Esophagus (tissue), 2 donors: ENCODE data around the gene RBM8A. TPM values are rescaled to one million over a fixed set of nuclear protein-coding genes. Genes with fewer than 3 reads are reported as not detected.

Experiments used
- H3K27ac ChIP-seq, 2 donors: one replicate each; pipeline ENCODE4 v1.5.1; 2013; ENCODE audit warnings: low read depth in 2 of 2, mild to moderate bottlenecking in 2 of 2, inconsistent platforms in 1 of 2, low read length in 1 of 2, moderate library complexity in 1 of 2
- H3K27me3 ChIP-seq, 2 donors: one replicate each; pipeline ENCODE4 v1.6.1; 2013; ENCODE audit warnings: low read length in 2 of 2, control low read depth in 1 of 2, mild to moderate bottlenecking in 1 of 2; ENCODE audit not compliant: insufficient read depth in 2 of 2, control insufficient read depth in 1 of 2
- H3K36me3 ChIP-seq, 2 donors: one replicate each; pipeline ENCODE4 v1.6.1; 2013; ENCODE audit warnings: low read length in 1 of 2; ENCODE audit not compliant: control insufficient read depth in 2 of 2, insufficient read depth in 2 of 2
- H3K4me1 ChIP-seq, 2 donors: one replicate each; pipeline ENCODE4 v1.6.1; 2013; ENCODE audit warnings: low read length in 1 of 2; ENCODE audit not compliant: control insufficient read depth in 2 of 2, insufficient read depth in 2 of 2
- H3K4me3 ChIP-seq, 2 donors: one replicate each; pipeline ENCODE4 v1.5.1; 2013; ENCODE audit warnings: low read length in 2 of 2, mild to moderate bottlenecking in 2 of 2, low read depth in 1 of 2, moderate library complexity in 1 of 2
- H3K9me3 ChIP-seq, 2 donors: one replicate each; pipeline ENCODE4 v1.6.1; 2013; ENCODE audit warnings: mild to moderate bottlenecking in 2 of 2, low read depth in 1 of 2, low read length in 1 of 2, moderate library complexity in 1 of 2; ENCODE audit not compliant: control insufficient read depth in 2 of 2, insufficient read depth in 1 of 2
- WGBS, 2 donors: extraction: QIAGEN DNeasy Blood & Tissue Kit; methylation state at CpG; one replicate each; pipeline ENCODE4 v1.1.7; 2013; 5-methylcytosine and 5-hydroxymethylcytosine counted together
- polyA plus RNA-seq, 2 donors: library from polyadenylated mRNA; stranded (reverse); fragments of 200-250 nt; gene quantifications; one replicate each; pipeline ENCODE4 v1.2.3, GENCODE V29; 2013
- donor health status: healthy with polysubstance abuse.
- donor health status: Bipolar disorder and iron deficiency.

RBM8A gene
- polyA plus RNA-seq, 2 donors = 144 to 250 TPM

GRCh38 chr1:145874646-145875045, 52.6 kb downstream of the RBM8A start:
- H3K4me1 ChIP-seq = peaks cover 3 to 9% of the 10 kb centered on the region in 2 donors
- H3K27ac ChIP-seq = no peak overlapping the region
- peaks cover 0 to 6% of the 10 kb centered on the region in 2 donors for H3K36me3 ChIP-seq
- H3K27me3 ChIP-seq = no peaks in the 10 kb centered on the region
- peaks cover 0 to 2% of the 10 kb centered on the region in 2 donors for H3K9me3 ChIP-seq
- H3K4me3 ChIP-seq = no peak overlapping the region
- WGBS, 2 donors = 94% methylated on average over 12 of the region's 12 CpGs

GRCh38 chr1:145871994-145872924, 55.0 kb downstream of the RBM8A start:
- Histone ChIP-seq H3K4me1 (peaks cover 0 to 2% of the 10 kb centered on the region in 2 donors), H3K27ac (peak overlapping the region; percentile 71 to 75), H3K9me3 (no peaks in the 10 kb centered on the region), H3K36me3 (peaks cover 0 to 8% of the 10 kb centered on the region in 2 donors), H3K4me3 (peak overlapping the region; percentile 11 to 22), H3K27me3 (no peaks in the 10 kb centered on the region)
- WGBS, 2 donors = 29 to 31% methylated on average over 46 to 47 of the region's 47 CpGs

Other genes with a start within 250 kb of the RBM8A start
- gene PDZK1, start 220.1 kb downstream of the RBM8A start, polyA plus RNA-seq = under 1 TPM; 0.04 to 0.05 TPM
- under 1 TPM; 0.05 to 0.71 TPM for gene CD160, start 208.0 kb downstream of the RBM8A start, polyA plus RNA-seq
- gene RNF115, start 103.4 kb downstream of the RBM8A start, polyA plus RNA-seq = 1 to 10 TPM; 3.4 to 4.8 TPM
- gene POLR3C, start 103.3 kb downstream of the RBM8A start, polyA plus RNA-seq = 10 to 100 TPM in 1 of 2 donors, 1 to 10 TPM in 1; 9.0 to 15.1 TPM
- gene NUDT17, start 81.9 kb downstream of the RBM8A start, polyA plus RNA-seq = 1 to 10 TPM; 1.5 to 2.2 TPM
- gene PIAS3, start 68.4 kb downstream of the RBM8A start, polyA plus RNA-seq = 10 to 100 TPM; 29.8 to 43.6 TPM
- 10 to 100 TPM; 13.9 to 17.0 TPM for gene ANKRD35, start 41.6 kb downstream of the RBM8A start, polyA plus RNA-seq
- 1 to 10 TPM; 1.5 to 1.9 TPM for gene ITGA10, start 17.4 kb downstream of the RBM8A start, polyA plus RNA-seq
- gene PEX11B, start 8.8 kb downstream of the RBM8A start, polyA plus RNA-seq = 10 to 100 TPM; 19.3 to 26.4 TPM
- gene LIX1L, start 30.5 kb upstream of the RBM8A start, polyA plus RNA-seq = 1 to 10 TPM; 2.1 to 2.9 TPM
- gene ANKRD34A, start 37.1 kb upstream of the RBM8A start, polyA plus RNA-seq = under 1 TPM; 0.27 to 0.47 TPM
- 10 to 100 TPM; 12.8 to 13.7 TPM for gene POLR3GL, start 37.2 kb upstream of the RBM8A start, polyA plus RNA-seq
- 100 to 1,000 TPM in 1 of 2 donors, 10 to 100 TPM in 1; 77.5 to 235 TPM for gene TXNIP, start 69.1 kb upstream of the RBM8A start, polyA plus RNA-seq
- not detected for gene HJV, start 94.3 kb upstream of the RBM8A start, polyA plus RNA-seq
- under 1 TPM; 0.73 to 0.83 TPM for gene NBPF10, start 217.3 kb upstream of the RBM8A start, polyA plus RNA-seq